NCI-H526 (cell line): ENCODE results near the gene MAP3K7.
"Not testable (repeated sequence)": the region's sequence is repeated elsewhere in the genome, so short reads cannot be mapped to it uniquely, and the experiment has no call there.

Source experiments
- DNase-seq, 2 experiments: peaks; one replicate each; lab custom pipeline; 2025; lab: John Stamatoyannopoulos, UW

Gene MAP3K7

GRCh38 chr6:90578894-90579549, 7.8 kb downstream of the MAP3K7 start:
- no peak for DNase-seq

- no peak for DNase-seq
Observed at GRCh38 chr6:90575267-90575666, 11.6 kb downstream of the MAP3K7 start.

GRCh38 chr6:90574610-90575009, 12.3 kb downstream of the MAP3K7 start:
- peak in 1 of 2 experiments; percentile 2 for DNase-seq

GRCh38 chr6:90573624-90574023, 13.2 kb downstream of the MAP3K7 start:
- no peak for DNase-seq

GRCh38 chr6:90572856-90573255, 14.0 kb downstream of the MAP3K7 start:
- no peak for DNase-seq

DNA sequence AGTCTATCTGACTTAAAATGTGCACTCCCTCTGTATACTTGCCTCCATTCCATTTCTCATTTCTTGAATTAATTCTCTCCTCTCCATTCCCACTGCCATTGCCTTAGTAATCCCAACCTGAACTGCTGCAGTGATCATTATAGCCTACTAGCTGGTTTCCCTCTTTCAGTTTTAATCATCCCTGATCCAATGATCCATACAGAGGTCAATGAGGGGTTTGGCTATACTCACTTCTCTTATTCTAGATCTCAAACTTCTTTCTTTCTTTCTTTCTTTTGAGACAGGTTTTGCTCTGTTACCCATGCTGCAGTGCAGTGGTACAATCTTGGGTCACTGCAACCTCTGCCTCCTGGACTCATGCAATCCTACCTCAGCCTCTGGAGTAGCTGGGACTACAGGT, 17.6 kb downstream of the MAP3K7 start:
- no peak for DNase-seq

DNA sequence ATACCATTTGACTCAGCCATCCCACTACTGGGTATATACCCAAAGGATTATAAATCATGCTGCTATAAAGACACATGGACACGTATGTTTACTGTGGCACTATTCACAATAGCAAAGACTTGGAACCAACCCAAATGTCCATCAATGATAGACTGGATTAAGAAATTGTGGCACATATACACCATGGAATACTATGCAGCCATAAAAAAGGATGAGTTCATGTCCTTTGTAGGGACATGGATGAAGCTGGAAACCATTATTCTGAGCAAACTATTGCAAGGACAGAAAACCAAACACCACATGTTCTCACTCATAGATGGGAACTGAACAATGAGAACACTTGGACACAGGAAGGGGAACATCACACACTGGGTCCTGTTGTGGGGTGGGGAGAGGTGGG, 19.2 kb downstream of the MAP3K7 start:
- DNase-seq = not testable (repeated sequence)

GRCh38 chr6:90562341-90562740, 24.5 kb downstream of the MAP3K7 start:
- not testable (repeated sequence) for DNase-seq

DNA sequence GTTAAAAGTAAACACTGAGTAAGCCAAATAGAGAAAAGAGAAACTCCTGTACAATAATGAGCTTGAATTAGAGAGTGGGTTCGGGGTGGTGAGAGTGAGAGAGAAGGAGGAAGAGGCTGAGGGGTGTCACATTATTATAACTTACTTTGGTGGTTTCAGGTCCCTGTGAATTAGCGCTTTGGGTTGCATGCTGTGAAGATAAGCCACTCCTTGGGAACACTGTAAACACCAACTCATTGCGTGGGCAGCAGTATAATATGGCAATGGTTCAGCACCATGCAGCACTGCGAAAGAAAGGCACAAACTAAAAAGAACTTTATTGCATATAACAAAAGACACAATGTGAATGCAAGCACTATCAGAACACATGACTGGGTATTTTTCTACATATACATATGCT, 26.9 kb downstream of the MAP3K7 start:
- no peak for DNase-seq

GRCh38 chr6:90557006-90557405, 29.9 kb downstream of the MAP3K7 start:
- no peak for DNase-seq

GRCh38 chr6:90547991-90548390, 38.9 kb downstream of the MAP3K7 start:
- no peak for DNase-seq

GRCh38 chr6:90547079-90547478, 39.8 kb downstream of the MAP3K7 start:
- no peak for DNase-seq

GRCh38 chr6:90545448-90545847, 41.4 kb downstream of the MAP3K7 start:
- no peak for DNase-seq

- no peak for DNase-seq
Observed at GRCh38 chr6:90544741-90545140, 42.1 kb downstream of the MAP3K7 start.

- no peak for DNase-seq
Observed at GRCh38 chr6:90544081-90544480, 42.8 kb downstream of the MAP3K7 start.

DNA sequence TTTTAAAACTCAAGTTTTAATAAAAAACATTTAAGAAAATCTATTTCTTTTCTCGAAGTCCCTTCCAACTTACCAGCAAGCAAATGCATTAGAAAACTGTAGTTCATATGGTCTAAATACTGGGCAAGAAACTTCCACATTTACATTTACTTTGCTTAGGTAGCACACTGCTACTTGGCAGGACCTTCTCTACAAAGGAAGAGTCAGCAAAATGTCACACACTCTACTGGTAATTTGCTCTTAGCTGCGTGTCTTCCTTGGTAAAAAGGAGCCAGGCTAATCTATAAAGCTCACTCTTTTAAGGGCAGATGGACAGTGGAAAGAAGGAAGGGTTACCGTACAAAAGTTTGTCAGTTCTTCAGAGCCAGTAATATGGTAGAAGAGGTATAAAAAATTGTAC, 45.7 kb downstream of the MAP3K7 start:
- no peak for DNase-seq

DNA sequence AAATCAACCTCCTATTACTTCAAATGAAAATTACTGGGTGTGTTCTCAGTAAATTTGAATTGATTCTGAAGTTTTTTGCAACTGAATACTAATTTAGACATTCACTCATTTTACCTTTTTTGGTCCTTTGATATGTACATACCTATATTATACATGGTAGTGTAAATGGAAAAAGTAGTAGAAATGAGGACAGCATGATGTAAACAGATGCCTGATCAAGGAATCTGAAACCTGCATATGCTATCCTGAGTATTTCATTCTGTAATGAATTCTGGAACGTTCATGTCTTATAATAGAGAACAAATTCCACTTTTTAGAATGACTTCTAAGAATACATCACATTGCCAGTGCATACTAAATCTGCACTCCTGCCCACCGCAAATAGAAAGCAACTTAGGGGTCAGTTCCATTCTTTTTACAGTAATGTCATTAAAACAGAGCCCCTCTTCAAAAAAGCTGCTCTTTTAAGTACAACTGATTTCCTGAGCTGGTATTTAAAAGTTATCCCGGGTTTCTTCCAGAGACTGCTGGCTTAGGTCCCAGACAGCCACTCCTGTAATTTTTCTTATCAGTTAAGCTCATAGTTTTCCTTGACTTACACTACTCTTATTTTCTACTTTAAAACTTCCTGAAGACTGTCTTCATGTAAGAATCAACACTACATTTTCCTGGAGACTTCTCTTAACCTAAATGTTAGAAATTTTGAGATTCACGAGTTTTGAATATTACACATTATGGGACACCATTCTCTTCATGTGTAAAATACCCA, 48.4 kb downstream of the MAP3K7 start:
- DNase-seq = no peak

- no peak for DNase-seq
Observed at GRCh38 chr6:90537723-90538258, 49.1 kb downstream of the MAP3K7 start.

- DNase-seq = no peak
Observed at GRCh38 chr6:90537027-90537426, 49.8 kb downstream of the MAP3K7 start.

- no peak for DNase-seq
Observed at GRCh38 chr6:90536520-90536919, 50.4 kb downstream of the MAP3K7 start.

DNA sequence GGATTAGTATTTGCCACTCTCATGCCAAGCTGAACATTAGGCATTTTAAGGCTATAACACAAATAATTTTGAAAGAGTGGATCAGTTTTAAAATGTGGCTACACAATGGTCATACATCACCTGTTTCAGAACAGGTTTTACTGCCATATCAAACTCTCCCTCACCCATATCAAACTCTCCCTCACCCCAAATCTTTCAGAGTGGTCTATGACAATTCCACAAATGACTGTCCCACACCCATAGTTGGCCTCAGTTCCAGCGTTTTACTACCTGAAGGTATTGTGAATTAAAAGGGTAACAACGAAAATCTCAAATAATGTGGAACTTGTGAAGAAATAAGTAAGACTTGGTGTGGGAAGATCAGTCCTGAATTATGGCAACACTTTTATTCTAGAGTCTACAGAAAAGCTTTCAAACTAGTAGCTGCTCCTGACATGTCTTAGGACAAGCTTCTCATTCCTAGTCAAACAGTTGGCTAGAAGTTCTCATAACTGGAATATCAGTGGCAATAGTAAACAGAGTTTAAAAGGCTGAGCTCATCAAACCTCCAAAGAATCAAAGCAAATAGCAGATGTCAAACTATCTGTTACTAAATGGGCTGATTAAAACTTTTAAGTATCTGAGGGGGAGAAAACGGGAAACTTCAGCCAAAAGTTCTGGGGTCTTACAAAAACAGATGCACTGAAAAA, 52.4 kb downstream of the MAP3K7 start:
- no peak for DNase-seq

- DNase-seq = no peak
Observed at GRCh38 chr6:90533615-90534336, 53.1 kb downstream of the MAP3K7 start.
